ENCODE results near the gene SCN1B.

DNA sequence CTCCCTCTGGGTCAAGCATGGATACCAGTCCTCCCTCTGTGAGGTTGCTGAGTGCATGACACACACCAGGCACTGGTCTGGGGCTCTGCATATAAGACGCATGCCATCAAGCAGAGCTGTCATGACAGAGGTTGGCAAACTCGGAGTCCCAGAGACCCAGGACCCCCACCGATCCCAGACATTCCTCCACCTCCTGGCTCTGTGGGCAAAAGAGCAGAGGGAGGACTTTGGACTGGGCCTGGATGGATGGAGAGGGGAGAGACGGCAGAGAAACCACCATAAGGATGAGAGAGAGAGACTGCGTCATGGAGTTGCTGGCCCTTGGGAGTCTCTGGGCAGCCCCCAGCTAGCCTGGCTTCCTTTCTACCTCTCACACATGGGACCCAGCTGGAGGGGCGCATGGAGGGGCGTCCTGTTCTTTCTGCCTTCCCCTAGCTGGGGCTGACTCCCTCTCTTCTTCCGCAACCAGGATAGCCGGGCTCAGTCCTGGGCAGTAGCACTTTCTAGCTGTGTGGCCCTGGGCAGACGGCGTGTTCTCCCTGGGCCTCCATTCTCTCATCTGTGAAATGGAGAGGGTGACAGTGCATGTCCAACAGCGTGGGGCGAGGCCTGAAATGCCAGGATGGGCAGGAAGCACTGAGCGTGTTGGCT, 12.8 kb downstream of the SCN1B start:
- TF ChIP-seq TARDBP (IDR thresholded peaks at IDR 0.05) (no peak), SUZ12 (IDR thresholded peaks at IDR 0.05) (no peak), ZNF384 (IDR thresholded peaks at IDR 0.05) (no peak), FOXM1 (IDR thresholded peaks at IDR 0.05; ENCODE audit: borderline replicate concordance) (no peak), FOXK2 (IDR thresholded peaks at IDR 0.05) (no peak), HDGF (IDR thresholded peaks at IDR 0.05; ENCODE audit: borderline replicate concordance) (no peak), ELF4 (IDR thresholded peaks at IDR 0.05) (no peak), NFRKB (IDR thresholded peaks at IDR 0.05) (no peak)
- TF ChIP-seq, protein P1, sequence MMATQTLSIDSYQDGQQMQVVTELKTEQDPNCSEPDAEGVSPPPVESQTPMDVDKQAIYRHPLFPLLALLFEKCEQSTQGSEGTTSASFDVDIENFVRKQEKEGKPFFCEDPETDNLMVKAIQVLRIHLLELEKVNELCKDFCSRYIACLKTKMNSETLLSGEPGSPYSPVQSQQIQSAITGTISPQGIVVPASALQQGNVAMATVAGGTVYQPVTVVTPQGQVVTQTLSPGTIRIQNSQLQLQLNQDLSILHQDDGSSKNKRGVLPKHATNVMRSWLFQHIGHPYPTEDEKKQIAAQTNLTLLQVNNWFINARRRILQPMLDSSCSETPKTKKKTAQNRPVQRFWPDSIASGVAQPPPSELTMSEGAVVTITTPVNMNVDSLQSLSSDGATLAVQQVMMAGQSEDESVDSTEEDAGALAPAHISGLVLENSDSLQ (IDR thresholded peaks at IDR 0.05), result no peak

All from HEK293T (cell line).